ENCODE results near the gene TMEM222.
A peak's percentile ranks its signal among the peaks of the same experiment; 100 is the strongest.

The TMEM222 gene

GRCh38 chr1:27357281-27358037 is 35.5 kb downstream of the TMEM222 start:
- no peak overlapping the region for H3K4me3 ChIP-seq (ENCODE audit: low read depth, low read length)
- peak; percentile 91 for TF ChIP-seq CTCF (IDR thresholded peaks at IDR 0.05; ENCODE audit: control insufficient read depth, extremely low read depth, insufficient read depth)
- DNase-seq (ENCODE audit: low read depth) = no peak

- no peak for TF ChIP-seq CTCF (IDR thresholded peaks at IDR 0.05; ENCODE audit: control insufficient read depth, extremely low read depth, insufficient read depth)
- no peak for DNase-seq (ENCODE audit: low read depth)
- H3K4me3 ChIP-seq (ENCODE audit: low read depth, low read length) = no peak overlapping the region
These were observed 36.3 kb downstream of the TMEM222 start for GRCh38 chr1:27358038-27358927.

GRCh38 chr1:27358928-27359313 is 37.0 kb downstream of the TMEM222 start:
- H3K4me3 ChIP-seq (ENCODE audit: low read depth, low read length) = no peak overlapping the region
- no peak for DNase-seq (ENCODE audit: low read depth)
- no peak for TF ChIP-seq CTCF (IDR thresholded peaks at IDR 0.05; ENCODE audit: control insufficient read depth, extremely low read depth, insufficient read depth)

- no peak overlapping the region for H3K4me3 ChIP-seq (ENCODE audit: low read depth, low read length)
- TF ChIP-seq CTCF (IDR thresholded peaks at IDR 0.05; ENCODE audit: control insufficient read depth, extremely low read depth, insufficient read depth) = no peak
- no peak for DNase-seq (ENCODE audit: low read depth)
These were observed 37.8 kb downstream of the TMEM222 start for GRCh38 chr1:27359822-27360158.

- no peak for TF ChIP-seq CTCF (IDR thresholded peaks at IDR 0.05; ENCODE audit: control insufficient read depth, extremely low read depth, insufficient read depth)
- H3K4me3 ChIP-seq (ENCODE audit: low read depth, low read length) = no peak overlapping the region
- no peak for DNase-seq (ENCODE audit: low read depth)
These were observed 38.4 kb downstream of the TMEM222 start for GRCh38 chr1:27360159-27361043.

- H3K4me3 ChIP-seq (ENCODE audit: low read depth, low read length) = no peak overlapping the region
- DNase-seq (ENCODE audit: low read depth) = no peak
- no peak for TF ChIP-seq CTCF (IDR thresholded peaks at IDR 0.05; ENCODE audit: control insufficient read depth, extremely low read depth, insufficient read depth)
These were observed 39.1 kb downstream of the TMEM222 start for GRCh38 chr1:27361044-27361402.

Data from LNCaP clone FGC (cell line).